ENCODE measurements around the gene HSPA1A. TPM values are rescaled to one million over a fixed set of nuclear protein-coding genes. Genes with fewer than 3 reads are reported as not detected.
"Not testable (repeated sequence)": the region's sequence is repeated elsewhere in the genome, so short reads cannot be mapped to it uniquely, and the experiment has no call there.

The HSPA1A gene
- total RNA-seq, 2 experiments from 2014 or later: 0.22 to 2.2 TPM

DNA sequence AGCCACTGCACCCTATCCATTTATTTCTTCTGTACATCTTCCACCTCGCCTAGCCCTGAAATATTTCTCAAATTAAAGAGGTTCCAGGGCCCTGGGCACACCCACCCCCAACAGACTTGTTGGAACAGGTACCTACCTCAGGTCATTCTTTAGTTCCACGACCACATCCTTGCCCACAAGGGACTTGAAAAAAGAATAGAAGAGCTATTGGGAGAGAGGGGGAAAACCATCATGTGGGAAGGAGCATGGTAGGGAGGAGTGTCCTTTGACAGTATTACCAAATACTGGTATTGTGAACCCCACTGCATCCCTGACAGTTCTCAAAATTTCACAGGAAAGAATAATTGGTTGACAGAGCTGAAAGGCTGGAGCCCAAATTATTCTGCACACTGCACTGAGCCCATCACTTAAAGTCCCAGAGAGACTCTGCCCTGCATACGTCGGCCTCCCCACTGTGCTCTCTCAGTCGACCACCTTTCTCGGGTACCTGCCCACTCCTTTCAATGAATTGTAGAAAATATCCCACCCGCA is 9.3 kb upstream of the HSPA1A start:
- H3K27ac ChIP-seq (ENCODE audit: low read depth, low read length, poor library complexity, severe bottlenecking): peak overlapping the region; percentile 63
- peak overlapping the region; percentile 81 for H3K4me2 ChIP-seq (ENCODE audit: low read length)
- TF ChIP-seq, protein P1, sequence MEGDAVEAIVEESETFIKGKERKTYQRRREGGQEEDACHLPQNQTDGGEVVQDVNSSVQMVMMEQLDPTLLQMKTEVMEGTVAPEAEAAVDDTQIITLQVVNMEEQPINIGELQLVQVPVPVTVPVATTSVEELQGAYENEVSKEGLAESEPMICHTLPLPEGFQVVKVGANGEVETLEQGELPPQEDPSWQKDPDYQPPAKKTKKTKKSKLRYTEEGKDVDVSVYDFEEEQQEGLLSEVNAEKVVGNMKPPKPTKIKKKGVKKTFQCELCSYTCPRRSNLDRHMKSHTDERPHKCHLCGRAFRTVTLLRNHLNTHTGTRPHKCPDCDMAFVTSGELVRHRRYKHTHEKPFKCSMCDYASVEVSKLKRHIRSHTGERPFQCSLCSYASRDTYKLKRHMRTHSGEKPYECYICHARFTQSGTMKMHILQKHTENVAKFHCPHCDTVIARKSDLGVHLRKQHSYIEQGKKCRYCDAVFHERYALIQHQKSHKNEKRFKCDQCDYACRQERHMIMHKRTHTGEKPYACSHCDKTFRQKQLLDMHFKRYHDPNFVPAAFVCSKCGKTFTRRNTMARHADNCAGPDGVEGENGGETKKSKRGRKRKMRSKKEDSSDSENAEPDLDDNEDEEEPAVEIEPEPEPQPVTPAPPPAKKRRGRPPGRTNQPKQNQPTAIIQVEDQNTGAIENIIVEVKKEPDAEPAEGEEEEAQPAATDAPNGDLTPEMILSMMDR (conservative IDR thresholded peaks at IDR 0.05; ENCODE audit: low read length): no peak
- no peak for TF ChIP-seq EZH2phosphoT487 (IDR thresholded peaks at IDR 0.05; ENCODE audit: borderline replicate concordance, low read depth, low read length)
- no peaks in the 10 kb centered on the region for H4K20me1 ChIP-seq (ENCODE audit: insufficient read depth, low read length)
- POLR2A ChIA-PET: interaction anchor here (0.5 to 2.3 kb wide), 9 partner anchors 9 to 221 kb away, joined by 3 to 12 read pairs (median 5); partner anchors contain the start of genes CLIC1, GPANK1, HSPA1A and HSPA1B
- peaks cover 19% of the 10 kb centered on the region for H3K79me2 ChIP-seq (ENCODE audit: insufficient read depth, low read depth, low read length)
- peaks cover 29% of the 10 kb centered on the region for H3K36me3 ChIP-seq (ENCODE audit: insufficient read depth, low read length)
- intact Hi-C loops (cut with micrococcal nuclease; ENCODE audit: unreplicated experiment): no loop called here
- TSS peak; percentile 76 for BruUV-seq (replicated peaks)
- CTCF ChIA-PET (ENCODE audit: unreplicated experiment): interaction anchor here (0.6 to 1.3 kb wide), 2 partner anchors 8 to 404 kb away, joined by 3 to 4 read pairs; no protein-coding TSS in a partner anchor
- H3K9me3 ChIP-seq (ENCODE audit: low read length): no peaks in the 10 kb centered on the region
- H3K9me2 ChIP-seq (ENCODE audit: insufficient read depth, low read length): no peaks in the 10 kb centered on the region
- H3K4me3 ChIP-seq (ENCODE audit: low read depth, low read length, poor library complexity, severe bottlenecking): peak overlapping the region; percentile 85
- DNase-seq (ENCODE audit: low spot score): peak; percentile 24
- H2AFZ ChIP-seq (ENCODE audit: low read length): peak overlapping the region; percentile 80
- H3K4me1 ChIP-seq (ENCODE audit: insufficient read depth, low read length, poor library complexity, severe bottlenecking): peaks cover 13% of the 10 kb centered on the region

DNA sequence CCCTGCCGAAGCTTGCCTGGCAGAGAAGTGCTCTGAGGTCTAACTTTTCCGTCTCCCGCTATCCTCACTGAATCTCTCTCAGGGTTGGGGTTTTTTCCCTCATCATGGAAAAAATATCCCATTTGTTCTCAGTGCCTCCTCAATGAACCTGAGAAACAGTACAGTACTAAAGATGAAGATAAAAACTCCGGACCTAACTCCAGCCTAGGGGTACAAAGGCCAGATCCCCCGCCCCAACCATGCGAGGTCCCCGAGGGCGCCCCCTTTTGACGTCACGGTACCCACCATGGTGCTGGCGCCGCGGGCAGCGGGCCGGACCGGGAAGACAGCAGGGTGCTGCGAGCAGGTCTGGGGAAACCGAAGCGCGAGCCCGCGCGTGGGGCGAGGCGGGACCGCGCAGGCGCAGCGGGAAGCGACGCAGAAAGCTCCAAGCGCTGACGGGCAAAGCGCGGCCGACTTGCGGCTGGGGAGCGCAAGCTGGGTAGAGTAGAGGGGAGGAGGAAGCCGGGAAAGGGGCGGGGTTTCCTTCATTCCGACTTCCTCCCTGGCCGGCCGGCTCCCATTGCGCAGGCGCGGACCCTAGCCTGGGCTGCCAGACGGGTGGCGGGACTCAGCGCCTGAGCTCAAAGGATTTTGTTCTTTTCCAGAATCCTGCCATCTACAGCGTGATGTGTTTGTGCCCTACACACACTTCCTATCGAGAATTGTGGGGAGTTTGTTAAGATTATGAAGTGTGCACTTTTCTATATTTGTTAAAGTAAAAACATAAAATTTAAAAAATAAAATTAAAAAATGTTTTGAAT is 8.7 kb upstream of the HSPA1A start, which contains the start of gene LSM2:
Gene LSM2, minus strand, starts transcription at position 497 of the 803 bp plus-strand sequence. Its CDS starts 209 bp downstream, at position 288.
- peak within 1 kb of the TSS; percentile 85 for H3K4me3 ChIP-seq (ENCODE audit: low read depth, low read length, poor library complexity, severe bottlenecking)
- peaks cover 13% of the 10 kb centered on the region for H3K4me1 ChIP-seq (ENCODE audit: insufficient read depth, low read length, poor library complexity, severe bottlenecking)
- TF ChIP-seq EZH2phosphoT487 (IDR thresholded peaks at IDR 0.05; ENCODE audit: borderline replicate concordance, low read depth, low read length): no peak
- TF ChIP-seq, protein P1 (conservative IDR thresholded peaks at IDR 0.05; ENCODE audit: low read length): peak; percentile 70
- peak; percentile 95 for DNase-seq (ENCODE audit: low spot score)
- intact Hi-C loops (cut with micrococcal nuclease; ENCODE audit: unreplicated experiment): no loop called here
- H3K79me2 ChIP-seq (ENCODE audit: insufficient read depth, low read depth, low read length): peaks cover 19% of the 10 kb centered on the region
- no TSS peak for BruUV-seq (replicated peaks)
- H3K9me2 ChIP-seq (ENCODE audit: insufficient read depth, low read length): no peaks in the 10 kb centered on the region
- peak within 1 kb of the TSS; percentile 80 for H2AFZ ChIP-seq (ENCODE audit: low read length)
- ChIA-PET CTCF (ENCODE audit: unreplicated experiment) (interaction anchor here (0.6 to 1.3 kb wide), 6 partner anchors 9 to 405 kb away, joined by 3 to 4 read pairs (median 3); no protein-coding TSS in a partner anchor), POLR2A (interaction anchor here (0.6 to 2.3 kb wide), 19 partner anchors 8 to 1149 kb away, joined by 3 to 12 read pairs (median 5); partner anchors contain the start of genes C6orf47, CLIC1, GPANK1 and HSPA1A)
- H3K36me3 ChIP-seq (ENCODE audit: insufficient read depth, low read length): peaks cover 22% of the 10 kb centered on the region
- peak within 1 kb of the TSS; percentile 63 for H3K27ac ChIP-seq (ENCODE audit: low read depth, low read length, poor library complexity, severe bottlenecking)
- no peaks in the 10 kb centered on the region for H4K20me1 ChIP-seq (ENCODE audit: insufficient read depth, low read length)
- H3K9me3 ChIP-seq (ENCODE audit: low read length): no peaks in the 10 kb centered on the region
- peak within 1 kb of the TSS; percentile 81 for H3K4me2 ChIP-seq (ENCODE audit: low read length)

DNA sequence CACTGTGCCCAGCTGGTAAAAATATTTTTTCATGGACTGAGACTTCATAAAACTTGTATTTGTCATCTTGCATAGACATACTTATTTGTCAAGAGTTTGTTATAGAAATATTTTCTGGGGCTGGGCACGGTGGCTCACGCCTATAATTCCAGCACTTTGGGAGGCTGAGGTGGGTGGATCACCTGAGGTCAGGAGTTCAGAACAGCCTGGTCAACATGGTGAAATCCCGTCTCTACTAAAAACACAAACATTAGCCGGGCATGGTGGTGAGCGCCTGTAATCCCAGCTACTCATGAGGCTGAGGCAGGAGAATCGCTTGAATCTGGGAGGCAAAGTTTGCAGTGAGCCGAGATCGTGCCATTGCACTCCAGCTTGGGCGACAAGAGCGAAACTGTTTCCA is 6.7 kb upstream of the HSPA1A start:
- intact Hi-C loops (cut with micrococcal nuclease; ENCODE audit: unreplicated experiment): not testable (repeated sequence)
- POLR2A ChIA-PET: interaction anchor here (0.6 to 2.1 kb wide), 3 partner anchors 24 to 99 kb away, joined by 3 to 8 read pairs (median 3); partner anchors contain the start of gene NEU1

More for the DNA sequence above, 6.7 kb upstream of the HSPA1A start:
- H3K4me2 ChIP-seq (ENCODE audit: low read length); H2AFZ ChIP-seq (ENCODE audit: low read length); H4K20me1 ChIP-seq (ENCODE audit: insufficient read depth, low read length); H3K9me2 ChIP-seq (ENCODE audit: insufficient read depth, low read length); CTCF ChIA-PET (ENCODE audit: unreplicated experiment); DNase-seq (ENCODE audit: low spot score); H3K4me3 ChIP-seq (ENCODE audit: low read depth, low read length, poor library complexity, severe bottlenecking); H3K27ac ChIP-seq (ENCODE audit: low read depth, low read length, poor library complexity, severe bottlenecking); BruUV-seq (replicated peaks); H3K9me3 ChIP-seq (ENCODE audit: low read length): not testable (repeated sequence)
- H3K79me2 ChIP-seq (ENCODE audit: insufficient read depth, low read depth, low read length): peaks cover 19% of the 10 kb centered on the region
- peaks cover 10% of the 10 kb centered on the region; the same call in 1 of the 2 replicates for H3K36me3 ChIP-seq (ENCODE audit: insufficient read depth, low read length)
- H3K4me1 ChIP-seq (ENCODE audit: insufficient read depth, low read length, poor library complexity, severe bottlenecking): peaks cover 13% of the 10 kb centered on the region

Data from OCI-LY7 (cell line).